ENCODE measurements around the gene SRP68.
A peak's percentile ranks its signal among the peaks of the same experiment; 100 is the strongest.

SRP68 gene

GRCh38 chr17:76017481-76018339 is 54.6 kb downstream of the SRP68 start:
- no peak for DNase-seq (ENCODE audit: low read depth)

- no peak for DNase-seq (ENCODE audit: low read depth)
Measured at GRCh38 chr17:76014925-76015261, 57.4 kb downstream of the SRP68 start.

GRCh38 chr17:76014100-76014924 is 58.0 kb downstream of the SRP68 start:
- DNase-seq (ENCODE audit: low read depth), result peak; percentile 60

GRCh38 chr17:76013377-76013932 is 58.9 kb downstream of the SRP68 start:
- no peak for DNase-seq (ENCODE audit: low read depth)

- DNase-seq (ENCODE audit: low read depth), result no peak
Measured at GRCh38 chr17:76011951-76012350, 60.4 kb downstream of the SRP68 start.

GRCh38 chr17:76009969-76010661 is 62.2 kb downstream of the SRP68 start:
- no peak for DNase-seq (ENCODE audit: low read depth)

GRCh38 chr17:76009447-76009846 is 62.9 kb downstream of the SRP68 start:
- no peak for DNase-seq (ENCODE audit: low read depth)

- DNase-seq (ENCODE audit: low read depth), result no peak
Measured at GRCh38 chr17:76008630-76009425, 63.5 kb downstream of the SRP68 start.

- no peak for DNase-seq (ENCODE audit: low read depth)
Measured at GRCh38 chr17:76008208-76008607, 64.1 kb downstream of the SRP68 start.

GRCh38 chr17:76007850-76008165 is 64.5 kb downstream of the SRP68 start:
- DNase-seq (ENCODE audit: low read depth), result no peak

- no peak for DNase-seq (ENCODE audit: low read depth)
Measured at GRCh38 chr17:76007131-76007849, 65.0 kb downstream of the SRP68 start.

- peak; percentile 74 for DNase-seq (ENCODE audit: low read depth)
Measured at GRCh38 chr17:76005263-76006149, 66.8 kb downstream of the SRP68 start.

GRCh38 chr17:76004750-76005262 is 67.5 kb downstream of the SRP68 start:
- DNase-seq (ENCODE audit: low read depth), result no peak

- DNase-seq (ENCODE audit: low read depth), result no peak
Measured at GRCh38 chr17:76003915-76004314, 68.4 kb downstream of the SRP68 start.

- no peak for DNase-seq (ENCODE audit: low read depth)
Measured at GRCh38 chr17:76002100-76002499, 70.2 kb downstream of the SRP68 start.

GRCh38 chr17:76000755-76001521 is 71.4 kb downstream of the SRP68 start, which contains the start of gene CDK3:
Gene CDK3, plus strand, starts transcription at chr17:76000855. Its CDS starts 571 bp downstream, at chr17:76001426.
- DNase-seq (ENCODE audit: low read depth), result no peak

- peak; percentile 34 for DNase-seq (ENCODE audit: low read depth)
Measured at GRCh38 chr17:76000016-76000754, 72.1 kb downstream of the SRP68 start.

GRCh38 chr17:75998327-75998795 is 74.0 kb downstream of the SRP68 start:
- no peak for DNase-seq (ENCODE audit: low read depth)

All from stimulated activated CD8-positive, alpha-beta memory T cell treated with anti-CD3 and anti-CD28 coated beads, Interleukin-12 subunit alpha, Interleukin-12 subunit beta, amount 100 ng/mL, for 1 hour (primary cell).